A673 (cell line): ENCODE measurements around the gene CLIC5. TPM values are rescaled to one million over a fixed set of nuclear protein-coding genes. Genes with fewer than 3 reads are reported as not detected.

Experiments used
- BruUV-seq: library from RNA; stranded (reverse); fragments of 400-500 nt; replicated peaks from 2 replicates; lab custom pipeline; 2021; lab: Mats Ljungman, UMichigan
- CTCF ChIA-PET: fragments of 300-600 bp; sonication (Branson Sonifier 250); formaldehyde crosslinking; loops from one replicate; lab custom pipeline; 2022; ENCODE audit warnings: antibody characterized with exemption; lab: Charles Lee
- POLR2A ChIA-PET: fragments of 300-600 bp; sonication (Branson Sonifier 250); formaldehyde crosslinking; loops from one replicate; lab custom pipeline; 2022; ENCODE audit warnings: antibody characterized with exemption; ENCODE audit not compliant: low non-redundant PET; lab: Charles Lee
- DNase-seq: peaks from one replicate; pipeline ENCODE4 v3.0.0-alpha.2; 2015; ENCODE audit warnings: low spot score
- H3K27ac ChIP-seq: fragments of 200-600 bp; sonication (generic); 2 replicates; pipeline ENCODE4 v1.5.1; 2016; ENCODE audit warnings: mixed run types, low read depth, mild to moderate bottlenecking, mixed read lengths, antibody characterized with exemption, low read length; ENCODE audit not compliant: poor library complexity, severe bottlenecking
- H3K27me3 ChIP-seq: fragments of 200-600 bp; sonication (generic); replicated peaks from 2 replicates; pipeline ENCODE4 v1.6.1; 2017; ENCODE audit warnings: mixed run types, low read depth, mild to moderate bottlenecking, mixed read lengths, antibody characterized with exemption, low read length; ENCODE audit not compliant: insufficient read depth, poor library complexity
- H3K36me3 ChIP-seq: fragments of 200-600 bp; sonication (generic); 2 replicates; pipeline ENCODE4 v1.6.1; 2016; ENCODE audit warnings: mixed run types, mild to moderate bottlenecking, mixed read lengths, antibody characterized with exemption, low read length; ENCODE audit not compliant: insufficient read depth, poor library complexity, severe bottlenecking
- H3K4me1 ChIP-seq: fragments of 200-600 bp; sonication (generic); 2 replicates; pipeline ENCODE4 v1.6.1; 2017; ENCODE audit warnings: mixed run types, mild to moderate bottlenecking, mixed read lengths, antibody characterized with exemption, low read length; ENCODE audit not compliant: insufficient read depth, poor library complexity, severe bottlenecking
- H3K4me3 ChIP-seq: fragments of 200-600 bp; sonication (generic); 2 replicates; pipeline ENCODE4 v1.5.1; 2016; ENCODE audit warnings: low read depth, mixed run types, mild to moderate bottlenecking, mixed read lengths, low read length; ENCODE audit not compliant: poor library complexity, severe bottlenecking
- H3K9me3 ChIP-seq: fragments of 200-600 bp; sonication (generic); 2 replicates; pipeline ENCODE4 v1.6.1; 2016; ENCODE audit warnings: mixed run types, low read depth, mild to moderate bottlenecking, mixed read lengths, antibody characterized with exemption, low read length; ENCODE audit not compliant: poor library complexity, severe bottlenecking
- EZH2 ChIP-seq: fragments of 200-600 bp; sonication (generic); IDR thresholded peaks from 2 replicates; pipeline ENCODE4 v1.6.1; 2017; ENCODE audit warnings: borderline replicate concordance, low read depth, mild to moderate bottlenecking, mixed read lengths, antibody characterized with exemption, low read length; ENCODE audit not compliant: poor library complexity, severe bottlenecking
- intact Hi-C: fragments of 100-400 bp; cut with micrococcal nuclease; formaldehyde crosslinking; loops from one replicate; pipeline ENCODE4 v1.10.0; 2022; ENCODE audit not compliant: unreplicated experiment
- total RNA-seq: library from RNA; stranded (reverse); gene quantifications from 2 replicates; pipeline ENCODE4 v1.2.3, GENCODE V29; 2021
- TF ChIP-seq, protein P1 (sequence below): fragments of 300-800, 200-600 bp; sonication (generic); conservative IDR thresholded peaks from 2 replicates; pipeline ENCODE4 v1.5.1; 2017; ENCODE audit warnings: low read depth, mild to moderate bottlenecking, antibody characterized with exemption, low read length, moderate library complexity, mixed read lengths

CLIC5 gene
- total RNA-seq, 1 experiment from 2014 or later = not detected

DNA sequence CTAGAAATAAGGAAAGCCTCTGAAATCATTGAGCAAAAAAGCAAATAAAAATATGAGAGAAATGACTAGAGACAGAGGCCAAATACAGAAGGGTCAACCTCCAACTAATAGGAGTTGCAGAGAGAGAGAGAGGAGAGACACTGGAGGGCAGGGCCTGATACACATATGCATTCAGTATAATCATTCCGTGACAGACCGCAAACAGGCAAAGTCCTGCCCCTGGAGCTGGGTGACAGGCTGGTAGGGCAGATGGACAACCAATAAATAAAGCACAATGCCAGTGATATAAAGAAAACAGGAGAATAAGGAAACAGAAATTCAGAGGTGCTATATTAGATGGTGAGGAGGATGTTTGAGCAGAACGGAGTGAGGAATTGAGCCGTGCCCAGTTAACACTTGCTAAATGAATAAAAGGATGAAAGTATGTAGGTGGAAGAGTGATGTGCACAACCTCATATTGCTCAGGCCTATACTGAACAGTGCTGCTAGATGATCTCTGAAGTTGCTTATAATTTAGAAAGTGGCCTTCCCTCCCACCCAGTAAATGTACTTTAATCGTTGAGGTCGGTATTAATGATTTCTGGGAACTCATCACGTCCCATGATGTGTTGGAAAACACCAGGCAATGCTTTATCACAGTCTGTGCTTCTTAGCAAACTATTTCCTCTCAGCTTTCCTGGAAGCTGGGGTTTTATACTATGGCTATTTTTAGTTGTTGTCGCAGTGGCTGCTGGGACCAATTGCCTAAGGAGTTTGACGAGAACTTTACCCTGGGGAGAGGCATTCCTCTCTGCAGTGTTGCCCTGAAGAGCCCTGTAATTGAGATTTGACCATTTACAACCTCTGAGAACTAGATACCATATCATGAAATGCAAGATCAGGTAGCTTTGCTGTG is 37.6 kb upstream of the CLIC5 start:
- POLR2A ChIA-PET = no interaction called here
- intact Hi-C loops = no loop called here
- H3K27ac ChIP-seq = no peak overlapping the region
- BruUV-seq = no TSS peak
- CTCF ChIA-PET = no interaction called here
- H3K9me3 ChIP-seq = peaks cover 4% of the 10 kb centered on the region
- no peak for DNase-seq
- H3K4me1 ChIP-seq = no peaks in the 10 kb centered on the region
- TF ChIP-seq, protein P1, sequence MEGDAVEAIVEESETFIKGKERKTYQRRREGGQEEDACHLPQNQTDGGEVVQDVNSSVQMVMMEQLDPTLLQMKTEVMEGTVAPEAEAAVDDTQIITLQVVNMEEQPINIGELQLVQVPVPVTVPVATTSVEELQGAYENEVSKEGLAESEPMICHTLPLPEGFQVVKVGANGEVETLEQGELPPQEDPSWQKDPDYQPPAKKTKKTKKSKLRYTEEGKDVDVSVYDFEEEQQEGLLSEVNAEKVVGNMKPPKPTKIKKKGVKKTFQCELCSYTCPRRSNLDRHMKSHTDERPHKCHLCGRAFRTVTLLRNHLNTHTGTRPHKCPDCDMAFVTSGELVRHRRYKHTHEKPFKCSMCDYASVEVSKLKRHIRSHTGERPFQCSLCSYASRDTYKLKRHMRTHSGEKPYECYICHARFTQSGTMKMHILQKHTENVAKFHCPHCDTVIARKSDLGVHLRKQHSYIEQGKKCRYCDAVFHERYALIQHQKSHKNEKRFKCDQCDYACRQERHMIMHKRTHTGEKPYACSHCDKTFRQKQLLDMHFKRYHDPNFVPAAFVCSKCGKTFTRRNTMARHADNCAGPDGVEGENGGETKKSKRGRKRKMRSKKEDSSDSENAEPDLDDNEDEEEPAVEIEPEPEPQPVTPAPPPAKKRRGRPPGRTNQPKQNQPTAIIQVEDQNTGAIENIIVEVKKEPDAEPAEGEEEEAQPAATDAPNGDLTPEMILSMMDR = no peak
- no peak for TF ChIP-seq EZH2
- peaks cover 3% of the 10 kb centered on the region for H3K27me3 ChIP-seq
- H3K4me3 ChIP-seq = no peak overlapping the region
- no peaks in the 10 kb centered on the region for H3K36me3 ChIP-seq

DNA sequence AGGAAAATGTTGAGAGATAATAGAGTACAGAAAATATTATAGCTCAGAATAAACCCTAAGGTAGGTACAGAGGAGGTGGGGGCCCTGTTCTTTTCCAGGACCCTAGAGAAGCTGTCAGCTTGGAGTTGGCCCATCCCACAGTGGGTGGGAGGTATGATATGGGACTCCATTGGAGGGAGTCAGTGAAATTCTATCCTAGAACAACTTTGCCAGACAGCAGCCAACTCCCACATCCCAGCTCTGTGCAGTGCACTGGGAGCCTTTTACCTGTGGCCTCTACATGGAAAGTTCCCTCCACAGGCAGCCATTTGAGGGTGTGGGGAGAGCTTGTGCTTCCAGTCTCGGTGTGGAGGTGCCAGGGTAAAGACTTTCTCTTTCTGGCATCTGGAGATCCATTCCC is 36.8 kb upstream of the CLIC5 start:
- peaks cover 4% of the 10 kb centered on the region for H3K9me3 ChIP-seq
- no TSS peak for BruUV-seq
- no peaks in the 10 kb centered on the region for H3K36me3 ChIP-seq
- intact Hi-C loops = no loop called here
- peaks cover 3% of the 10 kb centered on the region for H3K27me3 ChIP-seq
- H3K4me1 ChIP-seq = no peaks in the 10 kb centered on the region
- ChIA-PET CTCF (no interaction called here), POLR2A (no interaction called here)
- no peak for DNase-seq
- H3K27ac ChIP-seq = no peak overlapping the region
- H3K4me3 ChIP-seq = no peak overlapping the region
- TF ChIP-seq EZH2 = no peak
- TF ChIP-seq, protein P1 = no peak

DNA sequence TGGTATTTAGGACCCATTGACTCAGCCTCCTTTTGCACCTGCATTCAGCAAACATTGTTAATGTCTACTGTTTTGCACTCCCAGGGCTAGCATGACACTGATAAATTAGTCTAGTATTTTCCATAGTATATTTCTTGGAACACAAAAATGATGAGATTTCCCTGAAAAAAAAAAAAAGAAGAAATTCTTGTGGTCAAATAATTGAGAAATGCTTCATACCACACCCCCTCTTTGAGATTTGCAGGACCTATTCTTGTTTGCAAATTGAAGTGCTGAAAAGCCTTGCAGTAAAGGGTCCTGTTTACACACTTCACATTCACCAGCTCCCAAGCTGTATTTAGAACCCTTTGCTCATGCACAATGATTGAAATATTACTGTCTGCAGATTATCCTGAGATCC is 36.3 kb upstream of the CLIC5 start:
- ChIA-PET CTCF (no interaction called here), POLR2A (no interaction called here)
- TF ChIP-seq EZH2 = no peak
- TF ChIP-seq, protein P1 = no peak
- H3K4me3 ChIP-seq = no peak overlapping the region
- H3K27me3 ChIP-seq = peaks cover 3% of the 10 kb centered on the region
- no peaks in the 10 kb centered on the region for H3K4me1 ChIP-seq
- peaks cover 2% of the 10 kb centered on the region for H3K9me3 ChIP-seq
- no peak for DNase-seq
- no TSS peak for BruUV-seq
- no peaks in the 10 kb centered on the region for H3K36me3 ChIP-seq
- H3K27ac ChIP-seq = no peak overlapping the region
- intact Hi-C loops = no loop called here
